Testis (tissue), 2 donors: Measurements from ENCODE around the gene HMGA1.

Source experiments
- CTCF ChIP-seq, 3 experiments: fragments of 450-650 bp in 2 of 3; fragments of 200-600 bp in 1 of 3; sonication (generic) in 1 of 3; IDR thresholded peaks; one replicate each; pipeline ENCODE4 v1.5.1; 2016 to 2019; ENCODE audit warnings: antibody characterized with exemption in 3 of 3, mild to moderate bottlenecking in 2 of 3, moderate library complexity in 1 of 3
- POLR2A ChIP-seq: fragments of 450-650 bp; IDR thresholded peaks from one replicate; pipeline ENCODE4 v1.6.1; 2017; ENCODE audit warnings: antibody characterized with exemption, mild to moderate bottlenecking, moderate library complexity

GRCh38 chr6:34190504-34191122 is 46.1 kb upstream of the HMGA1 start:
- TF ChIP-seq CTCF (IDR thresholded peaks at IDR 0.05), result no peak
- no peak for TF ChIP-seq POLR2A
